Trophoblast cell (in vitro differentiated cells and primary cell): ENCODE measurements around the gene COL4A1.

Experiments used
- DNase-seq, 2 donors: peaks; one replicate each; pipeline ENCODE4 v3.0.0-alpha.2; 2016
- H2AFZ ChIP-seq: 2 replicates; pipeline ENCODE4 v1.6.1; 2013; ENCODE audit warnings: low read length, moderate library complexity, mild to moderate bottlenecking; ENCODE audit not compliant: insufficient read depth, poor library complexity
- H2AK5ac ChIP-seq: 2 replicates; pipeline ENCODE4 v1.6.1; 2013; ENCODE audit warnings: mild to moderate bottlenecking, low read length
- H2BK120ac ChIP-seq: 2 replicates; pipeline ENCODE4 v1.6.1; 2013; ENCODE audit warnings: low read length, mild to moderate bottlenecking, moderate library complexity; ENCODE audit not compliant: insufficient read depth, poor library complexity
- H2BK12ac ChIP-seq: 2 replicates; pipeline ENCODE4 v1.6.1; 2013; ENCODE audit warnings: mild to moderate bottlenecking, low read length, moderate library complexity
- H2BK5ac ChIP-seq: 2 replicates; pipeline ENCODE4 v1.6.1; 2013; ENCODE audit warnings: low read length, low read depth, moderate library complexity, mild to moderate bottlenecking; ENCODE audit not compliant: poor library complexity
- H3K14ac ChIP-seq: 2 replicates; pipeline ENCODE4 v1.6.1; 2013; ENCODE audit warnings: mild to moderate bottlenecking, low read length
- H3K18ac ChIP-seq: 2 replicates; pipeline ENCODE4 v1.6.1; 2013; ENCODE audit warnings: mild to moderate bottlenecking, low read length
- H3K23ac ChIP-seq: 2 replicates; pipeline ENCODE4 v1.6.1; 2013; ENCODE audit warnings: low read length
- H3K27ac ChIP-seq: 2 replicates; pipeline ENCODE4 v1.5.1; 2013; ENCODE audit warnings: low read depth, mild to moderate bottlenecking, inconsistent platforms, low read length, moderate library complexity
- H3K27me3 ChIP-seq: 2 replicates; pipeline ENCODE4 v1.6.1; 2013; ENCODE audit warnings: inconsistent platforms, mild to moderate bottlenecking, low read length, moderate library complexity; ENCODE audit not compliant: insufficient read depth
- H3K36me3 ChIP-seq, 2 experiments: 1 replicate in 1 of 2; 2 replicates in 1 of 2; pipeline ENCODE4 v1.6.1; 2013; ENCODE audit warnings: low read length in 2 of 2, mild to moderate bottlenecking in 2 of 2, moderate library complexity in 1 of 2; ENCODE audit not compliant: insufficient read depth in 2 of 2, control insufficient read depth in 1 of 2
- H3K4ac ChIP-seq: 2 replicates; pipeline ENCODE4 v1.6.1; 2013; ENCODE audit warnings: low read depth, mild to moderate bottlenecking, low read length, moderate library complexity
- H3K4me1 ChIP-seq, 2 experiments: 1 replicate in 1 of 2; 2 replicates in 1 of 2; pipeline ENCODE4 v1.6.1; 2013; ENCODE audit warnings: low read length in 2 of 2, mild to moderate bottlenecking in 2 of 2, moderate library complexity in 1 of 2; ENCODE audit not compliant: insufficient read depth in 2 of 2, control insufficient read depth in 1 of 2
- H3K4me2 ChIP-seq: 2 replicates; pipeline ENCODE4 v1.6.1; 2013; ENCODE audit warnings: inconsistent platforms, mild to moderate bottlenecking, low read length, moderate library complexity
- H3K4me3 ChIP-seq: 2 replicates; pipeline ENCODE4 v1.5.1; 2013; ENCODE audit warnings: mild to moderate bottlenecking, low read depth, low read length, inconsistent platforms
- H3K79me1 ChIP-seq: one replicate; pipeline ENCODE4 v1.6.1; 2013; ENCODE audit warnings: low read length
- H3K79me2 ChIP-seq: 2 replicates; pipeline ENCODE4 v1.6.1; 2013; ENCODE audit warnings: low read length, mild to moderate bottlenecking; ENCODE audit not compliant: control insufficient read depth, insufficient read depth, poor library complexity
- H3K9ac ChIP-seq: 2 replicates; pipeline ENCODE4 v1.6.1; 2013; ENCODE audit warnings: mild to moderate bottlenecking, low read length
- H3K9me3 ChIP-seq: 2 replicates; pipeline ENCODE4 v1.6.1; 2013; ENCODE audit warnings: low read depth, mild to moderate bottlenecking, control low read depth, inconsistent platforms, low read length; ENCODE audit not compliant: insufficient read depth
- H4K12ac ChIP-seq: 2 replicates; pipeline ENCODE4 v1.6.1; 2013; ENCODE audit warnings: low read depth, mild to moderate bottlenecking, low read length, moderate library complexity
- H4K8ac ChIP-seq: 2 replicates; pipeline ENCODE4 v1.6.1; 2013; ENCODE audit warnings: low read depth, mild to moderate bottlenecking, low read length, moderate library complexity
- H4K91ac ChIP-seq: one replicate; pipeline ENCODE4 v1.6.1; 2013; ENCODE audit warnings: low read depth, mild to moderate bottlenecking, low read length, moderate library complexity
- WGBS: extraction: QIAGEN DNeasy Blood & Tissue Kit; methylation state at CpG from one replicate; pipeline ENCODE4 v1.1.7; 2013; ENCODE audit warnings: missing lambda C conversion rate; ENCODE audit not compliant: insufficient read length, insufficient coverage; ENCODE audit errors: extremely low coverage; 5-methylcytosine and 5-hydroxymethylcytosine counted together

Gene COL4A1

GRCh38 chr13:110337247-110337646 is 30.3 kb upstream of the COL4A1 start:
- Histone ChIP-seq H4K91ac (peak overlapping the region; percentile 61), H3K4me1 (peaks cover 53 to 56% of the 10 kb centered on the region in 2 experiments), H4K12ac (peak overlapping the region; percentile 25), H2BK12ac (peak overlapping the region; percentile 72), H2BK120ac (peak overlapping the region; percentile 65), H3K79me1 (peaks cover 43% of the 10 kb centered on the region), H3K18ac (peak overlapping the region; percentile 91), H3K36me3 (peaks cover 20 to 29% of the 10 kb centered on the region in 2 experiments), H3K79me2 (peaks cover 10% of the 10 kb centered on the region), H3K4ac (peak overlapping the region; percentile 54), H3K4me3 (no peak overlapping the region), H3K14ac (peak overlapping the region; percentile 55), H3K27ac (peak overlapping the region; percentile 70), H3K4me2 (no peak overlapping the region), H3K9ac (peak overlapping the region; percentile 60), H2BK5ac (peak overlapping the region; percentile 71), H3K9me3 (peaks cover 1% of the 10 kb centered on the region), H2AK5ac (peak overlapping the region; percentile 93), H2AFZ (peak overlapping the region; percentile 13), H4K8ac (peak overlapping the region; percentile 59), H3K23ac (peak overlapping the region; percentile 49), H3K27me3 (no peaks in the 10 kb centered on the region)
- DNase-seq = no peak
- WGBS = no CpG with 5 or more reads among the region's 7 CpGs

- WGBS = no CpG with 5 or more reads among the region's 5 CpGs
These were observed 29.7 kb upstream of the COL4A1 start for GRCh38 chr13:110336681-110337080.

GRCh38 chr13:110336108-110336507 is 29.2 kb upstream of the COL4A1 start:
- Histone ChIP-seq H3K4ac (peak overlapping the region; percentile 3), H2AFZ (no peak overlapping the region), H2BK12ac (no peak overlapping the region), H3K9ac (no peak overlapping the region), H3K18ac (no peak overlapping the region), H3K36me3 (peaks cover 23 to 33% of the 10 kb centered on the region in 2 experiments), H4K12ac (no peak overlapping the region), H2AK5ac (no peak overlapping the region), H2BK5ac (no peak overlapping the region), H3K79me1 (peaks cover 41% of the 10 kb centered on the region), H3K4me1 (peaks cover 48 to 53% of the 10 kb centered on the region in 2 experiments), H3K27ac (no peak overlapping the region), H3K9me3 (peaks cover 1% of the 10 kb centered on the region), H3K23ac (no peak overlapping the region), H3K14ac (no peak overlapping the region), H4K91ac (no peak overlapping the region), H4K8ac (no peak overlapping the region), H3K4me3 (no peak overlapping the region), H2BK120ac (no peak overlapping the region), H3K4me2 (no peak overlapping the region), H3K79me2 (peaks cover 10% of the 10 kb centered on the region), H3K27me3 (no peaks in the 10 kb centered on the region)
- whole genome bisulfite sequencing = no CpG with 5 or more reads among the region's 9 CpGs
- no peak for DNase-seq

More at GRCh38 chr13:110336681-110337080, 29.7 kb upstream of the COL4A1 start:
- no peaks in the 10 kb centered on the region for H3K27me3 ChIP-seq
- no peak overlapping the region for H2BK120ac ChIP-seq
- peak overlapping the region; percentile 70 for H3K27ac ChIP-seq
- H4K8ac ChIP-seq = no peak overlapping the region
- H3K14ac ChIP-seq = no peak overlapping the region
- no peak overlapping the region for H4K12ac ChIP-seq
- no peak overlapping the region for H3K9ac ChIP-seq
- H3K18ac ChIP-seq = peak overlapping the region; percentile 46
- H3K4me3 ChIP-seq = no peak overlapping the region
- peak overlapping the region; percentile 3 for H3K4ac ChIP-seq
- H2AFZ ChIP-seq = no peak overlapping the region
- H3K4me2 ChIP-seq = no peak overlapping the region
- H2AK5ac ChIP-seq = no peak overlapping the region
- peaks cover 43% of the 10 kb centered on the region for H3K79me1 ChIP-seq
- H3K36me3 ChIP-seq = peaks cover 20 to 29% of the 10 kb centered on the region in 2 experiments
- DNase-seq = no peak
- peaks cover 1% of the 10 kb centered on the region for H3K9me3 ChIP-seq
- H3K79me2 ChIP-seq = peaks cover 10% of the 10 kb centered on the region
- peaks cover 53 to 56% of the 10 kb centered on the region in 2 experiments for H3K4me1 ChIP-seq
- H4K91ac ChIP-seq = no peak overlapping the region
- H3K23ac ChIP-seq = no peak overlapping the region
- H2BK5ac ChIP-seq = no peak overlapping the region
- H2BK12ac ChIP-seq = no peak overlapping the region

GRCh38 chr13:110334841-110335490 is 28.0 kb upstream of the COL4A1 start:
- DNase-seq = no peak
- Histone ChIP-seq H2BK12ac (peak overlapping the region; percentile 98), H4K8ac (peak overlapping the region; percentile 72), H2BK5ac (peak overlapping the region; percentile 63), H3K79me2 (peaks cover 10% of the 10 kb centered on the region), H4K12ac (no peak overlapping the region), H3K79me1 (peaks cover 34% of the 10 kb centered on the region), H3K23ac (no peak overlapping the region), H2AFZ (no peak overlapping the region), H4K91ac (peak overlapping the region; percentile 86), H2AK5ac (peak overlapping the region; percentile 93), H2BK120ac (peak overlapping the region; percentile 61), H3K18ac (peak overlapping the region; percentile 95), H3K9ac (no peak overlapping the region), H3K4me2 (no peak overlapping the region), H3K27me3 (no peaks in the 10 kb centered on the region), H3K4me3 (no peak overlapping the region), H3K4ac (peak overlapping the region; percentile 77), H3K9me3 (peaks cover 1% of the 10 kb centered on the region), H3K14ac (peak overlapping the region; percentile 74), H3K27ac (peak overlapping the region; percentile 58), H3K4me1 (peaks cover 45 to 47% of the 10 kb centered on the region in 2 experiments), H3K36me3 (peaks cover 26 to 36% of the 10 kb centered on the region in 2 experiments)
- no CpG with 5 or more reads among the region's 11 CpGs for WGBS
